Measurements from ENCODE around the gene CAPG.
"Not testable (repeated sequence)": the region's sequence is repeated elsewhere in the genome, so short reads cannot be mapped to it uniquely, and the experiment has no call there.

The CAPG gene

GRCh38 chr2:85409845-85410583 is at the start of gene CAPG:
Gene CAPG (minus strand): TSS chr2:85410366. CDS start chr2:85402145, 8,221 bp downstream.
- no peak for DNase-seq

- DNase-seq: no peak
These were observed 49.6 kb upstream of the CAPG start for GRCh38 chr2:85459771-85460170.

GRCh38 chr2:85458601-85459563 is 48.7 kb upstream of the CAPG start:
- no peak for DNase-seq

GRCh38 chr2:85457877-85458316 is 47.7 kb upstream of the CAPG start:
- DNase-seq: no peak

- no peak for DNase-seq
These were observed 46.9 kb upstream of the CAPG start for GRCh38 chr2:85457043-85457442.

- no peak for DNase-seq
These were observed 45.5 kb upstream of the CAPG start for GRCh38 chr2:85455552-85456090.

- no peak for DNase-seq
These were observed 43.4 kb upstream of the CAPG start for GRCh38 chr2:85453571-85453970.

GRCh38 chr2:85452237-85452636 is 42.1 kb upstream of the CAPG start:
- DNase-seq: no peak

- no peak for DNase-seq
These were observed 39.0 kb upstream of the CAPG start for GRCh38 chr2:85449214-85449588.

- no peak for DNase-seq
These were observed 38.5 kb upstream of the CAPG start for GRCh38 chr2:85448461-85449213.

- no peak for DNase-seq
These were observed 37.0 kb upstream of the CAPG start for GRCh38 chr2:85447222-85447585.

- DNase-seq: no peak
These were observed 36.4 kb upstream of the CAPG start for GRCh38 chr2:85446296-85447221.

- DNase-seq: no peak
These were observed 35.4 kb upstream of the CAPG start for GRCh38 chr2:85445316-85446295.

- DNase-seq: no peak
These were observed 34.5 kb upstream of the CAPG start for GRCh38 chr2:85444629-85445172.

GRCh38 chr2:85441864-85442263 is 31.7 kb upstream of the CAPG start:
- no peak for DNase-seq

GRCh38 chr2:85440729-85441128 is 30.6 kb upstream of the CAPG start:
- no peak for DNase-seq

GRCh38 chr2:85439986-85440385 is 29.8 kb upstream of the CAPG start:
- no peak for DNase-seq

- DNase-seq: not testable (repeated sequence)
These were observed 29.4 kb upstream of the CAPG start for GRCh38 chr2:85439569-85439968.

- DNase-seq: no peak
These were observed 28.9 kb upstream of the CAPG start for GRCh38 chr2:85439025-85439472.

Measured in stimulated activated CD4-positive, alpha-beta T cell treated with anti-CD3 and anti-CD28 coated beads, Interleukin-4, amount 100 ng/mL, for 24 hours (primary cell).